H9 (cell line): ENCODE results near the gene CDSN. TPM values are rescaled to one million over a fixed set of nuclear protein-coding genes. Genes with fewer than 3 reads are reported as not detected.
A peak's percentile ranks its signal among the peaks of the same experiment; 100 is the strongest.

Source experiments
- DNase-seq: peaks from one replicate; pipeline ENCODE4 v3.0.0-alpha.2; 2017
- H2AFZ ChIP-seq: one replicate; pipeline ENCODE4 v1.6.1; 2013; ENCODE audit warnings: mild to moderate bottlenecking, low read length, control low read depth, moderate library complexity
- H2AK5ac ChIP-seq: 2 replicates; pipeline ENCODE4 v1.6.1; 2013; ENCODE audit warnings: low read length, control low read depth, mixed read lengths; ENCODE audit not compliant: insufficient read length
- H2BK120ac ChIP-seq: one replicate; pipeline ENCODE4 v1.6.1; 2013; ENCODE audit warnings: low read depth, mild to moderate bottlenecking, low read length, control low read depth, inconsistent platforms; ENCODE audit not compliant: poor library complexity, severe bottlenecking
- H2BK12ac ChIP-seq: 2 replicates; pipeline ENCODE4 v1.6.1; 2013; ENCODE audit warnings: low read length, control low read depth, mixed read lengths, low read depth; ENCODE audit not compliant: insufficient read length
- H2BK15ac ChIP-seq: 2 replicates; pipeline ENCODE4 v1.6.1; 2013; ENCODE audit warnings: low read depth, low read length, control low read depth
- H2BK20ac ChIP-seq: one replicate; pipeline ENCODE4 v1.6.1; 2013; ENCODE audit warnings: low read depth, mild to moderate bottlenecking, low read length, control low read depth, inconsistent platforms; ENCODE audit not compliant: poor library complexity, severe bottlenecking
- H2BK5ac ChIP-seq: 2 replicates; pipeline ENCODE4 v1.6.1; 2013; ENCODE audit warnings: low read length, control low read depth, mixed read lengths; ENCODE audit not compliant: insufficient read length
- H3K14ac ChIP-seq: 2 replicates; pipeline ENCODE4 v1.6.1; 2013; ENCODE audit warnings: low read length, control low read depth; ENCODE audit not compliant: insufficient read depth
- H3K18ac ChIP-seq: 2 replicates; pipeline ENCODE4 v1.6.1; 2013; ENCODE audit warnings: low read depth, mild to moderate bottlenecking, mixed read lengths, low read length, control low read depth; ENCODE audit not compliant: insufficient read length
- H3K23ac ChIP-seq: 2 replicates; pipeline ENCODE4 v1.6.1; 2013; ENCODE audit warnings: low read length, control low read depth, mixed read lengths, low read depth; ENCODE audit not compliant: insufficient read length
- H3K23me2 ChIP-seq: 2 replicates; pipeline ENCODE4 v1.6.1; 2013; ENCODE audit warnings: low read depth, mild to moderate bottlenecking, mixed read lengths, low read length, control low read depth; ENCODE audit not compliant: insufficient read length, poor library complexity, severe bottlenecking
- H3K27ac ChIP-seq: 2 replicates; pipeline ENCODE4 v1.5.1; 2013; ENCODE audit warnings: low read length, control low read depth, mixed read lengths, low read depth; ENCODE audit not compliant: insufficient read length
- H3K27me3 ChIP-seq: 2 replicates; pipeline ENCODE4 v1.6.1; 2013; ENCODE audit warnings: low read length, control low read depth, inconsistent platforms; ENCODE audit not compliant: insufficient read depth
- H3K4ac ChIP-seq: 2 replicates; pipeline ENCODE4 v1.6.1; 2013; ENCODE audit warnings: low read depth, mild to moderate bottlenecking, control low read depth, inconsistent platforms, low read length, moderate library complexity
- H3K4me1 ChIP-seq: 2 replicates; pipeline ENCODE4 v1.6.1; 2013; ENCODE audit warnings: low read length, control low read depth, inconsistent platforms; ENCODE audit not compliant: insufficient read depth
- H3K4me2 ChIP-seq: 2 replicates; pipeline ENCODE4 v1.6.1; 2013; ENCODE audit warnings: low read length, control low read depth, mixed read lengths; ENCODE audit not compliant: insufficient read length, insufficient read depth
- H3K56ac ChIP-seq: 2 replicates; pipeline ENCODE4 v1.6.1; 2013; ENCODE audit warnings: low read depth, mild to moderate bottlenecking, mixed read lengths, low read length, control low read depth; ENCODE audit not compliant: insufficient read length
- H3K79me1 ChIP-seq: 2 replicates; pipeline ENCODE4 v1.6.1; 2013; ENCODE audit warnings: low read depth, mild to moderate bottlenecking, moderate library complexity, low read length, control low read depth, inconsistent platforms; ENCODE audit not compliant: insufficient read depth, poor library complexity, severe bottlenecking
- H3K79me2 ChIP-seq: 2 replicates; pipeline ENCODE4 v1.6.1; 2013; ENCODE audit warnings: low read length, control low read depth, inconsistent platforms; ENCODE audit not compliant: insufficient read depth
- H3K9ac ChIP-seq: 2 replicates; pipeline ENCODE4 v1.6.1; 2013; ENCODE audit warnings: low read length, control low read depth, mixed read lengths; ENCODE audit not compliant: insufficient read length; ENCODE audit errors: extremely low read depth
- H3K9me3 ChIP-seq: one replicate; pipeline ENCODE4 v1.6.1; 2013; ENCODE audit warnings: low read depth, low read length, inconsistent platforms; ENCODE audit not compliant: control insufficient read depth
- H3T11ph ChIP-seq: one replicate; pipeline ENCODE4 v1.6.1; 2013; ENCODE audit warnings: mild to moderate bottlenecking, low read length, control low read depth, inconsistent platforms
- H4K20me1 ChIP-seq: one replicate; pipeline ENCODE4 v1.6.1; 2013; ENCODE audit not compliant: control insufficient read depth, insufficient read length, insufficient read depth
- H4K5ac ChIP-seq: 2 replicates; pipeline ENCODE4 v1.6.1; 2013; ENCODE audit warnings: low read depth, mild to moderate bottlenecking, mixed read lengths, low read length, control low read depth; ENCODE audit not compliant: insufficient read length
- H4K8ac ChIP-seq: replicated peaks from 2 replicates; pipeline ENCODE4 v1.6.1; 2013; ENCODE audit warnings: low read length, control low read depth, mixed read lengths, low read depth; ENCODE audit not compliant: insufficient read length
- H4K91ac ChIP-seq: 2 replicates; pipeline ENCODE4 v1.6.1; 2013; ENCODE audit warnings: low read depth, mild to moderate bottlenecking, moderate library complexity, mixed read lengths, low read length, control low read depth; ENCODE audit not compliant: insufficient read length
- H3K27ac Mint-ChIP-seq, 3 experiments: 2 replicates in 2 of 3; 3 replicates in 1 of 3; pipeline ENCODE4 v1.8.0; 2020 to 2021; ENCODE audit warnings: mixed read lengths in 3 of 3, mild to moderate bottlenecking in 1 of 3, moderate library complexity in 1 of 3
- H3K27me3 Mint-ChIP-seq: 2 replicates; pipeline ENCODE4 v1.8.0; 2021; ENCODE audit warnings: low read depth, mild to moderate bottlenecking, moderate library complexity, mixed read lengths
- H3K36me3 Mint-ChIP-seq, 3 experiments: 2 replicates in 2 of 3; 3 replicates in 1 of 3; pipeline ENCODE4 v1.8.0; 2020 to 2021; ENCODE audit warnings: low read depth in 3 of 3, mixed read lengths in 3 of 3; ENCODE audit not compliant: insufficient read depth in 1 of 3
- H3K4me1 Mint-ChIP-seq, 2 experiments: 2 replicates each; pipeline ENCODE4 v1.8.0; 2020; ENCODE audit warnings: mixed read lengths in 2 of 2
- H3K4me3 Mint-ChIP-seq, 2 experiments: 2 replicates in 1 of 2; 3 replicates in 1 of 2; pipeline ENCODE4 v1.8.0; 2020 to 2021; ENCODE audit warnings: mild to moderate bottlenecking in 2 of 2, mixed read lengths in 2 of 2, moderate library complexity in 1 of 2
- H3K9me3 Mint-ChIP-seq, 2 experiments: 2 replicates in 1 of 2; 3 replicates in 1 of 2; pipeline ENCODE4 v1.8.0; 2020; ENCODE audit warnings: mild to moderate bottlenecking in 2 of 2, mixed read lengths in 2 of 2, moderate library complexity in 1 of 2
- CTCF ChIP-seq: fragments of 200-600 bp; sonication (generic); conservative IDR thresholded peaks from 3 replicates; pipeline ENCODE4 v1.8.0; 2021; ENCODE audit warnings: antibody characterized with exemption, mild to moderate bottlenecking
- WGBS: extraction: QIAGEN DNeasy Blood & Tissue Kit; methylation state at CpG from one replicate; pipeline ENCODE4 v1.1.7; 2013; ENCODE audit warnings: missing lambda C conversion rate, low lambda C conversion rate, mixed read lengths; ENCODE audit not compliant: insufficient read length; ENCODE audit errors: extremely low coverage; 5-methylcytosine and 5-hydroxymethylcytosine counted together
- total RNA-seq: library from RNA; stranded (reverse); gene quantifications from 2 replicates; pipeline ENCODE4 v1.2.1, GENCODE V29; 2021

The CDSN gene
- total RNA-seq, 1 experiment from 2014 or later, result not detected

- H3K14ac ChIP-seq, result no peak overlapping the region
- H3K56ac ChIP-seq, result no peak overlapping the region
- no peak overlapping the region for H3T11ph ChIP-seq
- H3K18ac ChIP-seq, result no peak overlapping the region
- H4K5ac ChIP-seq, result no peak overlapping the region
- Mint-ChIP-seq H3K4me3 (no peak overlapping the region), H3K9me3 (no peaks in the 10 kb centered on the region), H3K27ac (peak overlapping the region in 1 of 3 experiments; percentile 55; a peak in 2 of 7 replicates), H3K36me3 (no peaks in the 10 kb centered on the region), H3K4me1 (peaks cover 32 to 41% of the 10 kb centered on the region in 2 experiments), H3K27me3 (peaks cover 44% of the 10 kb centered on the region)
- no peak overlapping the region for H3K27ac ChIP-seq
- H2BK20ac ChIP-seq, result no peak overlapping the region
- H3K4ac ChIP-seq, result no peak overlapping the region
- H4K91ac ChIP-seq, result no peak overlapping the region
- H2BK12ac ChIP-seq, result no peak overlapping the region
- H3K23me2 ChIP-seq, result no peaks in the 10 kb centered on the region
- H2BK5ac ChIP-seq, result no peak overlapping the region
- H2BK120ac ChIP-seq, result no peak overlapping the region
- no peaks in the 10 kb centered on the region for H3K79me1 ChIP-seq
- no peaks in the 10 kb centered on the region for H4K20me1 ChIP-seq
- H3K79me2 ChIP-seq, result no peaks in the 10 kb centered on the region
- H2AFZ ChIP-seq, result no peak overlapping the region
- H3K27me3 ChIP-seq, result no peaks in the 10 kb centered on the region
- H3K9ac ChIP-seq, result no peak overlapping the region
- H3K9me3 ChIP-seq, result no peaks in the 10 kb centered on the region
- H2AK5ac ChIP-seq, result no peak overlapping the region
- no peak for DNase-seq
- no peak overlapping the region for H3K23ac ChIP-seq
- no peak for TF ChIP-seq CTCF
- WGBS, result no CpG with 5 or more reads among the region's 12 CpGs
- no peak overlapping the region for H2BK15ac ChIP-seq
- no peak overlapping the region for H3K4me2 ChIP-seq
- no peak overlapping the region for H4K8ac ChIP-seq
- 0 out of 2 replicates have a peak, but pooled peaks cover 7% of the 10 kb centered on the region for H3K4me1 ChIP-seq
Measured at GRCh38 chr6:31115941-31116560, 4.2 kb downstream of the CDSN start.
